HG03066 (cell line): ENCODE measurements around the gene CGB7.
"Not testable (repeated sequence)": the region's sequence is repeated elsewhere in the genome, so short reads cannot be mapped to it uniquely, and the experiment has no call there.

ENCODE experiments used
- ATAC-seq: cut with Tn5 transposase; IDR thresholded peaks from one replicate; pipeline ENCODE4 v1.9.1; 2021; ENCODE audit warnings: low read depth; ENCODE audit not compliant: unreplicated experiment

The CGB7 gene

GRCh38 chr19:49074869-49075268 lies 17.3 kb upstream of the CGB7 start:
- not testable (repeated sequence) for ATAC-seq

- no peak for ATAC-seq
Observed at GRCh38 chr19:49073514-49074378, 16.2 kb upstream of the CGB7 start.

- ATAC-seq, result no peak
Observed at GRCh38 chr19:49071860-49072547, 14.5 kb upstream of the CGB7 start.

GRCh38 chr19:49070416-49070815 lies 12.9 kb upstream of the CGB7 start:
- no peak for ATAC-seq

GRCh38 chr19:49069026-49069425 lies 11.5 kb upstream of the CGB7 start:
- ATAC-seq, result no peak

GRCh38 chr19:49067554-49067953 lies 10.0 kb upstream of the CGB7 start:
- no peak for ATAC-seq

GRCh38 chr19:49065905-49066512 lies 8.5 kb upstream of the CGB7 start:
- ATAC-seq, result no peak

GRCh38 chr19:49064768-49065611 lies 7.4 kb upstream of the CGB7 start, which contains the start of gene NTF4:
Gene NTF4 (minus strand): TSS chr19:49064818. CDS start chr19:49061997, 2,821 bp downstream.
- ATAC-seq, result no peak

GRCh38 chr19:49064029-49064629 lies 6.6 kb upstream of the CGB7 start:
- ATAC-seq, result no peak

GRCh38 chr19:49061445-49061844 lies 3.9 kb upstream of the CGB7 start:
- no peak for ATAC-seq

GRCh38 chr19:49061000-49061399 lies 3.5 kb upstream of the CGB7 start:
- no peak for ATAC-seq

GRCh38 chr19:49059053-49059452 lies 1.5 kb upstream of the CGB7 start:
- no peak for ATAC-seq

GRCh38 chr19:49058562-49058961 lies 1.0 kb upstream of the CGB7 start:
- ATAC-seq, result no peak

GRCh38 chr19:49056902-49057596 lies 500 bp downstream of the CGB7 start:
- not testable (repeated sequence) for ATAC-seq

GRCh38 chr19:49056101-49056901 lies 1.2 kb downstream of the CGB7 start:
- no peak for ATAC-seq

- ATAC-seq, result not testable (repeated sequence)
Observed at GRCh38 chr19:49050376-49051033, 7.0 kb downstream of the CGB7 start.

GRCh38 chr19:49049834-49050233 lies 7.7 kb downstream of the CGB7 start:
- ATAC-seq, result not testable (repeated sequence)

- not testable (repeated sequence) for ATAC-seq
Observed at GRCh38 chr19:49049011-49049410, 8.5 kb downstream of the CGB7 start, which contains the start of gene CGB8. Gene CGB8 (minus strand): TSS chr19:49049111. CDS start chr19:49048739, 372 bp downstream.
